Thymus (tissue), 11 donors: ENCODE measurements around the gene CORO7. TPM values are rescaled to one million over a fixed set of nuclear protein-coding genes. Genes with fewer than 3 reads are reported as not detected.
A peak's percentile ranks its signal among the peaks of the same experiment; 100 is the strongest.

Experiments
- DNase-seq, 9 donors: peaks; one replicate each; pipeline ENCODE4 v3.0.0-alpha.2; 2013; ENCODE audit warnings: low spot score in 9 of 9, low read depth in 6 of 9, missing footprints in 1 of 9
- H3K27ac ChIP-seq, 2 donors: one replicate each; pipeline ENCODE4 v1.5.1; 2013; ENCODE audit warnings: control low read depth in 1 of 2, low read depth in 1 of 2, low read length in 1 of 2, mild to moderate bottlenecking in 1 of 2, moderate library complexity in 1 of 2
- H3K27me3 ChIP-seq, 2 donors: one replicate each; pipeline ENCODE4 v1.5.1; 2013; ENCODE audit warnings: low read length in 1 of 2; ENCODE audit not compliant: control insufficient read depth in 2 of 2, insufficient read depth in 1 of 2
- H3K36me3 ChIP-seq, 2 donors: one replicate each; pipeline ENCODE4 v1.5.1; 2013; ENCODE audit warnings: low read length in 1 of 2, mild to moderate bottlenecking in 1 of 2, moderate library complexity in 1 of 2; ENCODE audit not compliant: control insufficient read depth in 2 of 2, insufficient read depth in 2 of 2
- H3K4me1 ChIP-seq, 2 donors: one replicate each; pipeline ENCODE4 v1.5.1; 2013; ENCODE audit warnings: low read length in 2 of 2; ENCODE audit not compliant: control insufficient read depth in 2 of 2, insufficient read depth in 2 of 2
- H3K4me3 ChIP-seq, 2 donors: one replicate each; pipeline ENCODE4 v1.5.1; 2013; ENCODE audit warnings: low read length in 2 of 2, control low read depth in 1 of 2, mild to moderate bottlenecking in 1 of 2
- H3K9me3 ChIP-seq, 2 donors: one replicate each; pipeline ENCODE4 v1.5.1; 2013; ENCODE audit warnings: low read length in 1 of 2, mild to moderate bottlenecking in 1 of 2; ENCODE audit not compliant: control insufficient read depth in 2 of 2, insufficient read depth in 1 of 2
- WGBS: extraction: QIAGEN DNeasy Blood & Tissue Kit; methylation state at CpG from one replicate; pipeline ENCODE4 v1.1.7; 2013; 5-methylcytosine and 5-hydroxymethylcytosine counted together
- polyA plus RNA-seq: library from polyadenylated mRNA; stranded (reverse); fragments of 200-250 nt; gene quantifications from one replicate; pipeline ENCODE4 v1.2.3, GENCODE V29; 2013
- total RNA-seq: library from RNA; stranded (reverse); fragments of 120-200 nt; gene quantifications from one replicate; pipeline ENCODE4 v1.2.4, GENCODE V29; 2013
- donor health status: healthy.

CORO7 gene
- total and polyA plus RNA-seq, 2 donors = 21.6 to 63.7 TPM

DNA sequence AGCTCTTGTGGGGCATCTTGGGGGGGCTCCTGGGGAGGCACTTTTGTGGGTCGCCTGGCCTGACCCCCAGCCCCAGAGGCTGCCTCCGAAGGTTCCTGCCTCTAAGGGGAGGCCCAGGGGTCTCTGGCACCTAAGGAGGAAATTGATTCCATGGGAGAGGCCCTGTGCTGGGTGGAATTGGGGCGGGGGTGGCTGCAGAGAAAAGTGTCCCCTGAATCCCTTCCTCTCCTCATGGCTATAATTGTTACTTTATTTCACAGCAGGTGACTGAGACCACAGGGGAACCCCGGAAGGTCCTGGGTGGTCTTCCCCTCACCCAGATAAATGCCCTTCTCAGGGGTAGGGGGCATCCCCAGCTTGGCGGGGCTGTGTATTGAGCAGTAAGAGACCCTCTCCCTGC lies 97.4 kb downstream of the CORO7 start:
- peaks cover 27 to 60% of the 10 kb centered on the region in 2 donors for H3K27me3 ChIP-seq
- H3K4me3 ChIP-seq = no peak overlapping the region
- 98% methylated on average over 5 of the region's 5 CpGs for WGBS
- H3K9me3 ChIP-seq = peaks cover 0 to 5% of the 10 kb centered on the region in 2 donors
- H3K4me1 ChIP-seq = peaks cover 4 to 31% of the 10 kb centered on the region in 2 donors
- no peaks in the 10 kb centered on the region for H3K36me3 ChIP-seq
- H3K27ac ChIP-seq = no peak overlapping the region
- no peak for DNase-seq

DNA sequence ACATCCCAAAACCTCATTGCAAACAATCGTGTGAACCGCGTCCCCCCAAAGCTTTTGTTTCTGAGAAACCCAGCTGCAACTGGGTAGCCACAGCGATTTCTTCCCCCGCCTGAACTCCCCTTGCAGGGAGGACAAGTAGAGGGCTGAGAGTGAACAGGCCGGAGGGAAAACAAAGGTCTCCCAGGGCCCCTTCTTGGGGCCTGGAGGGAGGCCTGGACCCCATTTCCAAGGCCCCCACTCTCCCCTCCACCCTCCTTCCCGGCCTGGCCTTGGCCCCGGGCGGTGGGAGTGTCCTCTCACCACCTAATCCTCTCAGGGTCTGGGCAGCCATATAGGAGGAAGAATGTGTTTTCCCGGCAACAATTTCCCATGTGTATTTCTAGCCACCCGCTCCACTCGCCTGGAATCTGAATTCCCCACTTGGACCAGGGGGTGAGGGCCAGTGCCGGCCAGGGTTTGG lies 97.9 kb downstream of the CORO7 start:
- Histone ChIP-seq H3K27ac (no peak overlapping the region), H3K27me3 (peaks cover 32 to 65% of the 10 kb centered on the region in 2 donors), H3K4me3 (no peak overlapping the region), H3K9me3 (peaks cover 0 to 5% of the 10 kb centered on the region in 2 donors), H3K4me1 (peaks cover 4 to 29% of the 10 kb centered on the region in 2 donors), H3K36me3 (no peaks in the 10 kb centered on the region)
- DNase-seq = no peak
- 98% methylated on average over 13 of the region's 13 CpGs for WGBS

DNA sequence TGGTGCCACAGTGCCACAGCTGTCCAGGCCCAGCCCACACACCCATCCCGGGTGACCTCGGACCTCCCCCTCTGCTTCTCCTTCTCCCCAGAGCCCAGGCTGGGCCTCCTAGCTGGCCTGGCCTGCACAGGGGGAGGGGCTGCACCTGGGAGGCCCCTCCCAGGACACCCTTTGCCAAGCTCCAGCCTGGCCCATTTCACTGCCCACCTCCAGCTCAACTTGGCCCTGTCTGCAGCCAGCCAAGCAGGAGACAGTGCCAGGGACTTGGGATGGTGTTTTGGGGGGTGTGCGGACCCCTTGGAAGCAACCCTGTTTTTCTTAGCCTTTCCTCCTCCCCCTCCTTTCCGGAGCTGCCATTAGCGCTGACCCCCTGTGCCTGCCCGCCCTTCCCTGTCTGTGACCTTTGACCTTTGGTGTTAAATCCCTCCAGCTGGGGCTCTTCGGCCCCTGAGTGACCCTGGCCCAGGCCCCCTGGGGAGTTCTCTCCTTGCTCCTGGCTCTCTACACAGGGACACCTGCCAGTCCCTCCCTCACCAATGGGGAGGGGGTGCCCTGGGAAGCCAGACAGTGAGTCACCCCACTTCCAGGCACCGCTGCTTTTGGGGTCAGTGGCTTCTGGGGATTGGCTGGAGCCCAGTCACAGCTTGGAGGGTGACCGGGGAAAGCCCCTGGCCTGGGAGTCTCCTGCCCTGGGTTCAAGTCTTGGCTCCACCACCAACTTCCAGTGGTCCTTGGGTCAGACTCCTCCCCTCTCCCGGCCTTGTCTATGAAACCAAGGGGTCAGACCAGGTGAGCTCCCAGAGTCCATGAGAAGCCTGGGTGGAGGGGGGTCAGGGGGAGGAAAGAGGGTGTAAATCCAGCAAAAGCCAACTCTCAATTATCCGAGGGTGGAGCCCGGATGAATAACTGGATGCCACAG lies 98.6 kb downstream of the CORO7 start:
- H3K4me1 ChIP-seq = peaks cover 4 to 29% of the 10 kb centered on the region in 2 donors
- WGBS = 95% methylated on average over 12 of the region's 12 CpGs

GRCh38 chr16:4316864-4317531 lies 99.4 kb downstream of the CORO7 start:
- H3K36me3 ChIP-seq = no peaks in the 10 kb centered on the region
- H3K27ac ChIP-seq = no peak overlapping the region
- DNase-seq = no peak
- no peak overlapping the region for H3K4me3 ChIP-seq
- peaks cover 4 to 29% of the 10 kb centered on the region in 2 donors for H3K4me1 ChIP-seq
- H3K9me3 ChIP-seq = peaks cover 0 to 5% of the 10 kb centered on the region in 2 donors
- H3K27me3 ChIP-seq = peaks cover 42 to 80% of the 10 kb centered on the region in 2 donors
- 90% methylated on average over 20 of the region's 20 CpGs for WGBS

More for the DNA sequence above, 98.6 kb downstream of the CORO7 start:
- Histone ChIP-seq H3K9me3 (peaks cover 0 to 5% of the 10 kb centered on the region in 2 donors), H3K36me3 (no peaks in the 10 kb centered on the region), H3K4me3 (no peak overlapping the region), H3K27ac (no peak overlapping the region), H3K27me3 (peaks cover 38 to 72% of the 10 kb centered on the region in 2 donors)
- no peak for DNase-seq

DNA sequence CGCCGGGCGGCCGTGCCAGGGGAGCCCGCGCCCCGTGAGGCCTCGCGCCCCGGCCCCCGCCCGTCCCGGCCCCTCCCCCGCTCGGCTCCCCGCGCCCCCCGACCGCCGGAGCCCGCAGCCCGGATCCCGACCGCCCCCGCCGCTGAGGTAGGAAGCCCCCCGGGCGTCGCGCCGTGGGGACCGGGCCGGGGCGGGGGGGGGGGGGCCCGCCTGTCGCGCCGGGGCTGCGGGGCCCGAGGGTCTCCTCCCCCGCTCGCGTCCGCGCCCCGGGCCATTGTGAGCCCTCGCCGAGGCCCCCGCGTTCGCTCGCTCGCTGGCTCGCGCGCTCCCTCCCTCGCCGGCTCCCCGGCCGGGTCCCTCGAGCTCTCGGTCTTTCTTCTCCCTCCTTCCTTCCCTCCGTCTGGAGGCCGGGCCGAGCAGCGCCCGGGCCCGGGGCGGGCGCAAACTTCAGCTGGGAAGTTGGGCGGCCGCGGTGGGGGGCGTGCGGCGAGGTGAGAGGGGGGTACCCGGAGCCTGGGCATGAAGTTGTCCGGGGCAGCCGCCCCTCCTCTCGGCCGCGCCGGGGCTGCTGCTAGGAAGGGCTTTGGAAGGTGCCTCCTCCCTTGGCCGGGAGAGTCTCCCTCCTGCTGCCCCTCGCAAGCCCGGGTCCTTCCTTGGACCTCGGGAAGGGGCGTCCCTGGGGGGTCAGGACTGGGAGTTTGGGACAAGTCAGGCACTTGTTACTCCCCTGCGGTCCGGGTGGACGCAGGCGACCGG lies 100.1 kb downstream of the CORO7 start:
- DNase-seq = peak in 1 of 9 donors; percentile 33

DNA sequence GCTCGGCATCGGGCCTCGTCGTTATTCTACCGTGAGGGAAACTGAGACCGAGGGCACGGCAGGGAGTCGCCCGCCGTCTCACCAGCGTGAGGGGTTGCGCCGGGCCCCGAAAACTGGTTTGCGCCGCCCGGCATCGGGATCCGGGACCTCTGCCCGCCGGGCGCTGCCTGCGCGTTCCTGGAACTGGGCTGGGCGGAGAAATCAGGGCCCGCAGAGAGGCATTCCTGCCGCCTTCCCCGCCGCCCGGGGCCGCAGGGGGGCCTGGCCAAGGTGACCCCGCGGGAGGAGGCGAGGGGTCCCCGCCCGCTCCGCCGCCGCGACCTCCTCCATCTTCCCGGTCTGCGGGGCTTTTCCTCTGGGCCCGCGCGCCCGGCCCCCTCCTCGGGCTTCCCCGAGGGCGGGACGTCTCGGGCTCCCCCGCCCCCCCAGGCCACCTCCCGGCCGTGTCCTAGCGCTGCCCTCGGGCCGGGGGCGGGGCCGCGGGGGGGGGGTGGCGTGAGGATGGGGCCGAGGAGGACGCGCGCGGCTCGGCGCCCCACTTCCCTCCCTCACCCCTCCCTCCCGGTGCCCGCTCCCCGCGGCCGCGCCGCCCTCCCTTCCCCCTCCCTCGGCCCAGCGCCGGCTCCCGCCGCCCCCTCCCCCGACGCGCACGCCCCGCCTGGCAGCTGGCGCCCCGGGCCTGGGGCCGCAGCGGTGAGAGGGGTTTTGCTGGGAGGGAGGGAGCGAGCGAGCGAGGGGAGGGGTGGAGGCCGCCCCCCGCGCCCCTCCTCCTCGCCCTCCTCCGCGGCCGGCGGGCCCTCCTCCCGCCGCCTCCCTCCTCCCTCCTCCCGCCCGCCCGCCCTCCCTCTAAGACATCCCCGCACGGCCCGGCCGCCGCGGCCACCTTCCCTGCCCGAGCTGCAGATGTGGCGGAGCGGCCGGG lies 100.9 kb downstream of the CORO7 start, which contains the start of gene GLIS2:
Gene GLIS2 (plus strand): TSS at position 882 of the 922 bp plus-strand sequence. CDS start 16,214 bp downstream, outside the sequence.
- Histone ChIP-seq H3K36me3 (no peaks in the 10 kb centered on the region), H3K4me1 (peaks cover 4 to 27% of the 10 kb centered on the region in 2 donors), H3K27me3 (peaks cover 47 to 84% of the 10 kb centered on the region in 2 donors), H3K4me3 (peak within 1 kb of the TSS; percentile 18 to 61), H3K9me3 (peaks cover 0 to 5% of the 10 kb centered on the region in 2 donors), H3K27ac (peak within 1 kb of the TSS; percentile 24 to 34)
- peak in 2 of 9 donors; percentile 57 to 66 for DNase-seq
- WGBS = 1% methylated on average over 106 of the region's 115 CpGs

More for the DNA sequence above, 100.1 kb downstream of the CORO7 start:
- WGBS = 8% methylated on average over 93 of the region's 93 CpGs
- H3K4me3 ChIP-seq = peak overlapping the region in 1 of 2 donors; percentile 61
- H3K27me3 ChIP-seq = peaks cover 47 to 87% of the 10 kb centered on the region in 2 donors
- H3K27ac ChIP-seq = peak overlapping the region in 1 of 2 donors; percentile 34
- peaks cover 0 to 5% of the 10 kb centered on the region in 2 donors for H3K9me3 ChIP-seq
- H3K36me3 ChIP-seq = no peaks in the 10 kb centered on the region
- peaks cover 4 to 29% of the 10 kb centered on the region in 2 donors for H3K4me1 ChIP-seq

DNA sequence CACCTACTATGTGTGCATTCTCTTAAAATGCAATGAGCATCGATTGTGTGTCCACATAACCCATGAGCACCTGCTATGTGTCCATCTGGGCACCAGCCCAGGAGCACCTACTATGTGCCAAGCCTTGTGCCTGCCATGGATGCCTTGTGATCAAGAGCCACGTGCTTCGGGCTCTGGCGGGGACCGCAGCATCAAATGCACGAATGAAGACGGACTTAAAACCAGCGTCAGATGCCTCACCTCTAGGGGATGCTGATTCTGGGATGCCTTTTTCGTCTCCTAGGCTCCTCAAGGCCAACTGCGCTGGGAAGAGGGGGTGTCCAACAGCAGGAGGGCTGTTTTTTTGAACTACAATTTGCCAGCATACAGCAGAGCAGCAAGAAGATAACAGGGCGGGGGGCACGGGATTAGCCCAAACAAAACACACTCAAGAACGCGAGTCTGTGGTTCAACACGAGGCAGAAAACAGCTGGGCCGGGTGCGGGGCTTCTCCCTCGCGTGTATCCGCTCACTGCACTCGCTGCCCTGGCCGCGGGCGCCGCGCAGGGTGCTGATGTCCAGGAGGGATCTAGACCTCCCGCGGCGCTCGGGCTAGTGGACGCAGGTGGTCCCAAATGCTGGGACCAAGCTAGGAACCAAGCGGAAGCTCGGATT lies 101.7 kb downstream of the CORO7 start:
- 6% methylated on average over 33 of the region's 33 CpGs for WGBS
- peaks cover 0 to 5% of the 10 kb centered on the region in 2 donors for H3K9me3 ChIP-seq
- H3K27ac ChIP-seq = peak overlapping the region in 1 of 2 donors; percentile 24
- H3K4me3 ChIP-seq = peak overlapping the region; percentile 18 to 61
- no peaks in the 10 kb centered on the region for H3K36me3 ChIP-seq
- H3K27me3 ChIP-seq = peaks cover 47 to 77% of the 10 kb centered on the region in 2 donors
- peaks cover 4 to 23% of the 10 kb centered on the region in 2 donors for H3K4me1 ChIP-seq
- peak in 1 of 9 donors; percentile 47 for DNase-seq
